Tibial artery (tissue), 4 donors: ENCODE data around the gene CAB39.

Source experiments
- DNase-seq, 2 donors: peaks; one replicate each; pipeline ENCODE4 v3.0.0-alpha.2; 2019
- H3K27ac ChIP-seq, 2 donors: fragments of 200-600 bp; sonication (generic) in 1 of 2; 1 replicate in 1 of 2; 2 replicates in 1 of 2; pipeline ENCODE4 v1.5.1; 2018 to 2019; ENCODE audit warnings: mild to moderate bottlenecking in 1 of 2
- H3K27me3 ChIP-seq, 2 donors: fragments of 200-600 bp; sonication (generic) in 1 of 2; one replicate each; pipeline versions ENCODE4 v1.5.1 to v1.6.0; 2016 to 2019
- H3K36me3 ChIP-seq, 3 donors: fragments of 200-600 bp; sonication (generic) in 2 of 3; one replicate each; pipeline ENCODE4 v1.5.1; 2016 to 2019; ENCODE audit warnings: mild to moderate bottlenecking in 2 of 3
- H3K4me1 ChIP-seq, 4 donors: fragments of 200-600 bp; sonication (generic) in 2 of 4; 1 replicate in 3 of 4; 2 replicates in 1 of 4; pipeline ENCODE4 v1.5.1; 2016 to 2019
- H3K4me3 ChIP-seq, 2 donors: fragments of 200-600 bp; sonication (generic) in 1 of 2; 1 replicate in 1 of 2; 2 replicates in 1 of 2; pipeline ENCODE4 v1.5.1; 2018 to 2019; ENCODE audit warnings: mild to moderate bottlenecking in 2 of 2
- H3K9me3 ChIP-seq, 3 donors: fragments of 200-600 bp; sonication (generic) in 1 of 3; one replicate each; pipeline ENCODE4 v1.5.1; 2016 to 2019
- intact Hi-C: fragments of 100-400 bp; cut with DNase I; formaldehyde crosslinking; loops from one replicate; pipeline ENCODE4 v1.15.0; 2023; ENCODE audit warnings: low total_unique reads
- TF ChIP-seq, protein P1 (sequence below), 2 experiments: fragments of 200-600 bp in 1 of 2; fragments of 450-650 bp in 1 of 2; IDR thresholded peaks; one replicate each; pipeline ENCODE4 v1.5.1; 2017 to 2019; ENCODE audit warnings: antibody characterized with exemption in 2 of 2, mild to moderate bottlenecking in 1 of 2, moderate library complexity in 1 of 2

The CAB39 gene

DNA sequence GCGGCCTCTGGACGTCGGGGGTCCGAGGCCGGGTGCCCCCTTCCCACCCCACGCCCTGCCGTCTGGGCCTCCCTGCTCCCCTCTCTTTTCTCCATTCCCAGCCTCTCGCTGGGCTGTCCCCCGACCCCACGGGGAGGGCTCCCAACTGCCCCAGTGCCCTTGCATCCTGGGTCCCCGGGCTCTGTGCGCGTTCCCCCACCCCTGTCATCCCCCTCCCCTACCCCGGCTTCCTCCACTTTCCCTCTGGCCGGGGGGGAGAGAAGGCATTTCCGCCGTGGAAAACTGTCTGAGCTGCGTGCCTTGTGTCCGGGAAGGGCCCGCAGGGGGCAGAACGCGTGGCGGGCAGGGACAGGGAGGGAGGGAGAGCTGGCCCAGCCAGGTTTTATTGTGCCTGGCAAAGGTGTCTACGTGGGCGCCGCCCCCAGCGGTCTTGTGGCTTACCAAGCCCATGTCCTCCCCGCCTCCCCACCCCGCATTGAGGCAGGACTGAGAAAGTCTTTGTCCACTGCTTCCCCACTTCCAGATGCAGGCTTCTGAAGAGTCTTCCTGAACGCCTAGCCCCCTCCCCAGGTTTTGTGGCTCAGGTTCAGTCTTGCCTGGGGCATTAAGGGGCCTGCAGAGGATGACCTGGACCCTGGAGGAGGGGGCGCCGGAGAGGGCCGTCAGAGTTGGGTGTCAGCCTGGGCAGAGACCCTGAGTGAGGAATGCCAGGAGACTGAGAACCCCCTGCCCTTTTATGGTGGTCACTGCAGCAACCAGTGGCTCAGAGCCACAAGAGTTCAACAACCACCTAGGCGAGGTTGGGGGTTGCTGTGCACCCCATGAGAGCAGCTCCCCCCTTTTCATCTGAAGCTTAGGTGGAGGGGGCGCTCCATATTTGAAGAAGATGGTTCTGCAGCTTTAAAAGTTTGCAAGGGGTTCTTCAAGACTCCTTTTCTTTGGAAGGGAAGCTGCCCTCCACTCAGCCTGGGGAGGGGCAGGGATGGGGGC lies 153.4 kb downstream of the CAB39 start:
- H3K4me3 ChIP-seq: peak overlapping the region; percentile 57 to 65
- no peaks in the 10 kb centered on the region for H3K9me3 ChIP-seq
- H3K27ac ChIP-seq: peak overlapping the region in 1 of 2 donors; percentile 24
- peaks cover 0 to 48% (median 32%) of the 10 kb centered on the region in 4 donors for H3K4me1 ChIP-seq
- intact Hi-C loops: no loop called here
- no peak for DNase-seq
- peaks cover 0 to 10% of the 10 kb centered on the region in 2 donors for H3K27me3 ChIP-seq
- TF ChIP-seq, protein P1, sequence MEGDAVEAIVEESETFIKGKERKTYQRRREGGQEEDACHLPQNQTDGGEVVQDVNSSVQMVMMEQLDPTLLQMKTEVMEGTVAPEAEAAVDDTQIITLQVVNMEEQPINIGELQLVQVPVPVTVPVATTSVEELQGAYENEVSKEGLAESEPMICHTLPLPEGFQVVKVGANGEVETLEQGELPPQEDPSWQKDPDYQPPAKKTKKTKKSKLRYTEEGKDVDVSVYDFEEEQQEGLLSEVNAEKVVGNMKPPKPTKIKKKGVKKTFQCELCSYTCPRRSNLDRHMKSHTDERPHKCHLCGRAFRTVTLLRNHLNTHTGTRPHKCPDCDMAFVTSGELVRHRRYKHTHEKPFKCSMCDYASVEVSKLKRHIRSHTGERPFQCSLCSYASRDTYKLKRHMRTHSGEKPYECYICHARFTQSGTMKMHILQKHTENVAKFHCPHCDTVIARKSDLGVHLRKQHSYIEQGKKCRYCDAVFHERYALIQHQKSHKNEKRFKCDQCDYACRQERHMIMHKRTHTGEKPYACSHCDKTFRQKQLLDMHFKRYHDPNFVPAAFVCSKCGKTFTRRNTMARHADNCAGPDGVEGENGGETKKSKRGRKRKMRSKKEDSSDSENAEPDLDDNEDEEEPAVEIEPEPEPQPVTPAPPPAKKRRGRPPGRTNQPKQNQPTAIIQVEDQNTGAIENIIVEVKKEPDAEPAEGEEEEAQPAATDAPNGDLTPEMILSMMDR (IDR thresholded peaks at IDR 0.05): no peak
- H3K36me3 ChIP-seq: no peaks in the 10 kb centered on the region

DNA sequence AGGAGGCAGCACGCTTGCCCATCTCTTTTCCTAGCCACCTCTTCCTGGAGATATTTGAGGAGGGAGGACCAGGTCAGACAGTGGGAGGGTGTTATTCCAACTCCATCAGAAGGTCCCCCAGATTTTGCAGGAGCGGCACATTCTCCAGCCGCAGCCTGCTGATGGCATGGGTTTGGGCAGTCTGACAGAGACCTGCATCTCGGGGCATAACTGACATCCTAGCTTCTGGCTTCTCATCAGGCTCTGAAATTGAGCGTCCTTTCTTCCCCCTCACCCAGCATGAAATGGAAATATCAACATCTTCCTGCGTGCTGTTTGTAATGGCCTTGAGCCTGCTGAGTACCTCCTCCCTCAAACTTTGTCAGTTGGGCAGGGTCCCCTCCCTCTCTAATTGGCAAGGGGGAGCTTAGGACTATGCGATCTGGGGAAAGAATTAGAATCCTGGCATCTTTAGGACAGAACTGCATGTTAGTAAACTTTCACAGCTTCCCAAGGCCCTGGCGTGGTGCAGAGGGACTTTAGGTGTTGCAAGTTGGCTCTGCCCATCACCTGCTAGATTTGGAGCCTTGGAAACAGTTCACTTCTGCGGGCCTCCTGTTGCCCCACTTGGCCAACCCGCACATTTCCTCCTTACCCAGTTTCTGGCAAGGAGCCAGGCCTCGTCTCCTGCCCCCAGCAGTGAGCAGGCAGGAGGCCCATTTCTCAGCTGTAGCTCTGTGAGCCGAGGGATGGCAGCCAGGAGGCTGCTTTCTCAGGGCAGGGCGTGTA lies 154.3 kb downstream of the CAB39 start:
- Histone ChIP-seq H3K9me3 (no peaks in the 10 kb centered on the region), H3K4me1 (peaks cover 0 to 53% (median 39%) of the 10 kb centered on the region in 4 donors), H3K4me3 (no peak overlapping the region), H3K36me3 (no peaks in the 10 kb centered on the region), H3K27me3 (peaks cover 0 to 10% of the 10 kb centered on the region in 2 donors), H3K27ac (peak overlapping the region; percentile 24 to 25)
- intact Hi-C loops: no loop called here
- TF ChIP-seq, protein P1 (IDR thresholded peaks at IDR 0.05): no peak
- no peak for DNase-seq

DNA sequence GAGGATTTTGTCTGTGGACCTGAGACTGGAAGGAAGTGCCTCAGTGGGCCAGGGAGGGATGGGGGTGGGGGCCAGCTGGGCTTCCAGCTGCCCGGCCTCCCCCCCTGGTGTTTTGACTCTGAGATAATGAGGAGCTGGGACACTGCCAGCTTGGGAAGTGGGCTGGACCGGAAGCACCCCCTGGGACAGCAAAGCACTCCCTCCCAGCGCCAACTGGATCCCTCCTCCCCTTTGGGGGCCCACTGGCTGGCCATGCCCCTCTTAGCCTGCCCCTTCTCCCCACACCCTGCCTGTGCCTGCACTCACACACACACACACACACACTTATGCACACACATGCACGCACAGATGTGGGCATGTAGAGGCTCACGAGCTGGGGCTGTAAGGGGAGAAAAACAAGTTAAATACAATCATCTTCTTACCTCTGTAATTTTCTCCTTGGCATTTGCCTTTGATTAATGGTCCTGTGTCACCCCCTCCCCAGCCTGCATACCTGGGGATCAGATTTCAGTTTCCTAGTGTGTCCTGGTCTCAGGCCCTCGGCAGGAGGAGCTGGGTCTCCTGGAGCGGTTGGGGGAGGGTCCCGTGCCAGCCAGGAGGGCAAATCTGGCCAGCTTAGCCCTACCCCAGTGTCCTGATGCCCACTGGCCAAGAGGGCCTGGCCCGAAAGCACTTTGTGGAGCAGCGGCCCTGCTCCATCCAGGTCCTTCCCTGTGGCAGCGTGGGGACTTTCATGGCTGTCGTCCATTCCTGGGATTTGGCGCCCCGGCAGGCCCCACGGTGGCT lies 155.7 kb downstream of the CAB39 start:
- intact Hi-C loops: no loop called here
- TF ChIP-seq, protein P1 (IDR thresholded peaks at IDR 0.05): no peak
- peaks cover 0 to 10% of the 10 kb centered on the region in 2 donors for H3K27me3 ChIP-seq
- H3K27ac ChIP-seq: no peak overlapping the region
- H3K4me1 ChIP-seq: peaks cover 0 to 53% (median 40%) of the 10 kb centered on the region in 4 donors
- no peaks in the 10 kb centered on the region for H3K9me3 ChIP-seq
- no peak overlapping the region for H3K4me3 ChIP-seq
- no peaks in the 10 kb centered on the region for H3K36me3 ChIP-seq
- DNase-seq: no peak

DNA sequence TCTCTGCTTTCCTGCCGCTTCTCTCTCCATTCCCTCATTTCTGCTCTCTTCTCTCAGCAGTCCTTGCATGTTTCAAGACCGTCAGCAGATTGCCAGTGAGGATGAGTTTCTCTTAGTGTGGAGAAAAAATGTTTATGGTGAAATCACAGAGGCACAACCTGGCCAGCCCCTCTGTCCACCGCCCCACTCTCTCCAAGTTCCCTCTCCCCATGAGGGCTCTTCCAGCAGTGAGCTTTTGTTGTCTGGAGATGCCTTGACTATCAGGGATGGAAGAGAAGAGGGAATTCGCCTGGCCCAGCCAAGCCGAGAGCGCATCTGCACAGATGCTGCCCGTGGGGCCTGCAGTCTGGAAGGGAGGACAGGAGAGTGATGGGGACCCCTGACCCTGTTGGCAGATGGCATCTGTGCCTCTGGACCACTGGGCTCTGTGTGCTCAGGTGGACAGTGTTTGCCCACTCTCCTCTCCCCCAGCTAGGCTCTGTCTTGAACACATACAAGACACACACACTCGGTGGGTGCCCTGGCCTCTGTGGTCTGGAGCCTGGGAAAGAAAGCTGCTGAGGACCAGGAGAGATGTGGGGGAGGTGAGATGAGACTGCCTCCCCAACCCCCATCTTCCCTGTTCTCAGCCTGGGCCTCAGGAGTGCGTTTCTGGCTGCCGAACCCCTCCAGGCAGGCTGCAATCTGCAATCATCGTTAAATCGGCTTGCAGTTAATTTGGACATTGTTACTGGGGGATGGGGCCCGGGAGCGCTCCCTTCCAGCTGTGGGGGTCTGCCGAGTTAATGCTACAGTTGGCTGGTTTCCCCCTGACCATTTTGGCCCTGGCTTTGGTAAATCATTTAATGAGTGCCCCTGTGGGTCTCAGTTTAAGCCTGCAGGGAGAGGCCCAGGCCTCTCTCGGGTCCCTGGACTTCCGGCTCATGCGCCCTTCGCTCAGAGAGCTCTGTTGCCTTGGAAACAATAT lies 156.6 kb downstream of the CAB39 start:
- Histone ChIP-seq H3K4me3 (no peak overlapping the region), H3K4me1 (peaks cover 0 to 52% (median 39%) of the 10 kb centered on the region in 4 donors), H3K36me3 (no peaks in the 10 kb centered on the region), H3K27ac (no peak overlapping the region), H3K27me3 (peaks cover 0 to under 1% of the 10 kb centered on the region in 2 donors), H3K9me3 (no peaks in the 10 kb centered on the region)
- no peak for DNase-seq
- intact Hi-C loops: no loop called here
- TF ChIP-seq, protein P1 (IDR thresholded peaks at IDR 0.05): no peak
